ENCODE data around the gene THADA. TPM values are rescaled to one million over a fixed set of nuclear protein-coding genes. Genes with fewer than 3 reads are reported as not detected.

Gene THADA
- total and polyA plus RNA-seq, 8 donors: 9.4 to 25.1 (median 18.2) TPM

- Histone ChIP-seq H3K27ac (no peak overlapping the region), H3K4me3 (no peak overlapping the region), H3K27me3 (no peaks in the 10 kb centered on the region), H3K9me3 (no peaks in the 10 kb centered on the region), H3K36me3 (no peaks in the 10 kb centered on the region), H3K4me1 (peaks cover 0 to 12% (median 9%) of the 10 kb centered on the region in 3 donors)
- TF ChIP-seq CTCF (IDR thresholded peaks at IDR 0.05): no peak
- no peak for FAIRE-seq
- intact Hi-C loops (cut with DNase I): no loop called here
- no peak for DNase-seq
- WGBS, 2 donors: 49% methylated on average over 3 of the region's 3 CpGs
- peak; percentile 55 to 77 (median 68) for ATAC-seq
Observed at GRCh38 chr2:43531251-43531650, 64.6 kb downstream of the THADA start.

GRCh38 chr2:43526994-43527393, 68.8 kb downstream of the THADA start:
- DNase-seq (no peak), ATAC-seq (peak in 1 of 4 donors; percentile 70), FAIRE-seq (peak; percentile 75)
- Histone ChIP-seq H3K4me3 (no peak overlapping the region), H3K4me1 (peaks cover 0 to 18% (median 9%) of the 10 kb centered on the region in 3 donors), H3K36me3 (no peaks in the 10 kb centered on the region), H3K27ac (no peak overlapping the region), H3K9me3 (no peaks in the 10 kb centered on the region), H3K27me3 (no peaks in the 10 kb centered on the region)
- TF ChIP-seq CTCF (IDR thresholded peaks at IDR 0.05): no peak
- intact Hi-C loops (cut with DNase I): no loop called here

- intact Hi-C loops (cut with DNase I): no loop called here
- no peak for ATAC-seq
Observed at GRCh38 chr2:43525506-43525905, 70.3 kb downstream of the THADA start.

GRCh38 chr2:43524177-43524965, 71.5 kb downstream of the THADA start:
- 92 to 96% methylated on average over 3 of the region's 3 CpGs for WGBS, 2 donors
- H3K27ac ChIP-seq: no peak overlapping the region
- H3K4me3 ChIP-seq: no peak overlapping the region
- FAIRE-seq (peak; percentile 71), DNase-seq (no peak), ATAC-seq (no peak)
- TF ChIP-seq CTCF (IDR thresholded peaks at IDR 0.05): peak in 2 of 4 donors; percentile 15 to 21
- H3K9me3 ChIP-seq: no peaks in the 10 kb centered on the region
- H3K4me1 ChIP-seq: peaks cover 3 to 24% (median 13%) of the 10 kb centered on the region in 3 donors
- no peaks in the 10 kb centered on the region for H3K27me3 ChIP-seq
- intact Hi-C loops (cut with DNase I): no loop called here
- H3K36me3 ChIP-seq: no peaks in the 10 kb centered on the region

More at GRCh38 chr2:43525506-43525905, 70.3 kb downstream of the THADA start:
- DNase-seq: no peak
- Histone ChIP-seq H3K27ac (no peak overlapping the region), H3K4me1 (peaks cover 0 to 14% (median 4%) of the 10 kb centered on the region in 3 donors), H3K4me3 (no peak overlapping the region), H3K36me3 (no peaks in the 10 kb centered on the region), H3K9me3 (no peaks in the 10 kb centered on the region), H3K27me3 (no peaks in the 10 kb centered on the region)
- TF ChIP-seq CTCF (IDR thresholded peaks at IDR 0.05): no peak
- no peak for FAIRE-seq
- 96 to 98% methylated on average over 1 of the region's 1 CpG for WGBS, 2 donors

- Histone ChIP-seq H3K27me3 (no peaks in the 10 kb centered on the region), H3K36me3 (no peaks in the 10 kb centered on the region), H3K27ac (no peak overlapping the region), H3K4me1 (peaks cover 3 to 43% (median 13%) of the 10 kb centered on the region in 3 donors), H3K4me3 (no peak overlapping the region), H3K9me3 (no peaks in the 10 kb centered on the region)
- DNase-seq (no peak), FAIRE-seq (no peak), ATAC-seq (no peak)
- intact Hi-C loops (cut with DNase I): no loop called here
- TF ChIP-seq CTCF (IDR thresholded peaks at IDR 0.05): no peak
Observed at GRCh38 chr2:43522177-43522576, 73.7 kb downstream of the THADA start.

All from pancreas (tissue), 10 donors.